ENCODE data around the gene MCTP1.

GRCh38 chr5:94945656-94946055 lies 339.2 kb downstream of the MCTP1 start:
- no peak for TF ChIP-seq CTCF (conservative IDR thresholded peaks at IDR 0.05; ENCODE audit: low read depth, low read length)
- no peak for TF ChIP-seq EZH2 (IDR thresholded peaks at IDR 0.05; ENCODE audit: low read length, unreplicated experiment)
- TF ChIP-seq EZH2phosphoT487 (IDR thresholded peaks at IDR 0.05; ENCODE audit: borderline replicate concordance, low read length) = no peak
